HG02981 (cell line): Measurements from ENCODE around the gene FCF1.
"Not testable (repeated sequence)": the region's sequence is repeated elsewhere in the genome, so short reads cannot be mapped to it uniquely, and the experiment has no call there.

ENCODE experiments used
- ATAC-seq: cut with Tn5 transposase; IDR thresholded peaks from one replicate; pipeline ENCODE4 v1.9.1; 2021; ENCODE audit warnings: mild to moderate bottlenecking, moderate library complexity; ENCODE audit not compliant: unreplicated experiment

FCF1 gene

DNA sequence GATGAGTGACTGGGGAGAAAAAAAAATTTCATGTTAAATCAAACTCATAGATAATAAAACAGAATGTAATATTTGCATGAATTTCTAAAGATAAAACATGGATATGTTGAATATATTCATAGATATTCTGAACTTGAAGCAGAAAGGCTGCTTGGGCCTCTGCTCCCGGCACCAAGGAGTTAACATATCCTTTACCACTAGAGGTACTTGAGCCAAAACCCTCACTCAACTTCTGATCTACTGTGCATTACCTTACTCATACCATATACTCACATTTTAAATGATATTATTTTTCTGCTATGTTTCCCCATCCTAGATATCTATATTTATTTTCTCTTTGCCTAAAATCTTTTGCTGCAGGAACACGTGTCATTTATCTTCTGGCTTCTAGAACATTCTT is 15.0 kb upstream of the FCF1 start:
- no peak for ATAC-seq

GRCh38 chr14:74698465-74698864 is 14.5 kb upstream of the FCF1 start:
- no peak for ATAC-seq

- no peak for ATAC-seq
Measured at GRCh38 chr14:74702293-74702692, 10.7 kb upstream of the FCF1 start.

DNA sequence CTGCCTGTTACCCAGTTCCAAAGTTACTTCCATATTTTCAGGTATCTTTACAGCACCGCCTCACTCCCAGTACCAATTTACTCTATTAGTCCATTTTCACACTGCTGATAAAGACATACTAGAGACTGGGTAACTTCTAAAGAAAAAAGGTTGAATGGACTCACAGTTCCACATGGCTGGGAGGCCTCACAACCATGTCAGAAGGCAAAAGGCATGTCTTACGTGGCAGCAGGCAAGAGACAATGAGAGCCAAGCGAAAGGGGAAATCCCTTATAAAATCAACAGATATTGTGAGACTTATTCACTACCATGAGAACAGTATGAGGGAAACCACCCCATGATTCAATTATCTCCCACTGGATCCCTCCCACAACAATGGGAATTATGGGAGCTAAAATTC is 9.9 kb upstream of the FCF1 start:
- no peak for ATAC-seq

- no peak for ATAC-seq
Measured at GRCh38 chr14:74704656-74705055, 8.3 kb upstream of the FCF1 start.

GRCh38 chr14:74705613-74706500 is 7.1 kb upstream of the FCF1 start:
- ATAC-seq = no peak

DNA sequence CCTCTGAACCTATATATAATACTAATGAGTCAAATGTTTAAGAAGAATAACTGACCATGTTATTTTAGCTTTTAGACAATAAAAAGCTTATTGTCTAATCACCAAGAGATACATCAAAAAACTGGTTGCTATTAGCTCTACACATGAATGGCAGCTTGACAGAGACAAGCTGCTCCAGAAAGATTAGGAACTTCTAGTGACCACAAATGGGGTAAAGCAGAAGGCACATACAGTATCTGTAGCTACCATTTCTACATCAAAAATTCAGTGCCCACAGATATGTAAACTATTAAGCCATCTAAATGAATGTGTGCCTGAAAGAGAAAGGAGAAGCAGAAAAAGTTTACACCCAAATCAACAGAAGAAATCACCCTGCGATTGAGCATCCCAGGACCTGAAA is 2.5 kb upstream of the FCF1 start:
- no peak for ATAC-seq

- ATAC-seq = no peak
Measured at GRCh38 chr14:74711651-74712050, 1.3 kb upstream of the FCF1 start.

- no peak for ATAC-seq
Measured at GRCh38 chr14:74713395-74713735, 421 bp downstream of the FCF1 start.

- ATAC-seq = no peak
Measured at GRCh38 chr14:74720526-74720925, 7.6 kb downstream of the FCF1 start.

GRCh38 chr14:74723134-74723533 is 10.2 kb downstream of the FCF1 start:
- no peak for ATAC-seq

DNA sequence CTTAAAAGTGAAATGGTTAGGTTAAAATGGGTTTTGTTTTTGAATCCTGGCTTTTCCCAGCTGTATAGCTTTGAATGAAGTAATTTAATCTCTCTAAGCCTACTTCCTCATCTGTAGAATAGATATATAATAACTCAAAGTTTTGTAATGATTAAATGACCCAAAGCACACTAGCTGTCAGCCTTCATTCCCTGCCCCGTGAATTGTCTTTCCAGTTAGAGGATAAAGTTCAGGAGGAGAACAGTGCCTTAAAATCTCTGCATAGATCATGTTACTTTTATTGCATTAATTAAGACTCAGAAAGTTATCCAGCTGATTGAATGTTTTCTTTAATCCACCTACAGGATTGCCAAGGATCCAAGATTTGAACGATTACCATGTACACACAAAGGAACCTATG is 19.4 kb downstream of the FCF1 start:
- no peak for ATAC-seq

DNA sequence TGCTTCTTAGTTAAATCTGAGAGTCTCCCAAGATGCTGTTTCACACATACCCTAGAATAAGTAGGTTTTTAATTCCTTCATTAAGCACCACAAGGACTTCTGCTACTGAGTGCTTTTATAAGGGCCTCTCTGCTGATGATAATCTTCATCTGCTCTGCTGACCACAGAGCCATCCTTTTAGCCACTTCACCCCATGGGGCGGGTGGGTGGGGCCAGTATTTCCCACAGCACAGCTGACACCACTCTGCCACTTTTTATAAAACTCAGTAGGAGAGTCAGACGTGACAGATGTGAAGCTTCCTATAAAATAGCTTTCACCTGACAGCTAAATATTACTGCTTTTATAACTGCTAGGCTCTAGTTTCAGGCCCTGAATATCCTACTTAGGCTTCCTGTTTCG is 20.3 kb downstream of the FCF1 start:
- no peak for ATAC-seq

GRCh38 chr14:74735125-74735524 is 22.2 kb downstream of the FCF1 start:
- ATAC-seq = no peak

- no peak for ATAC-seq
Measured at GRCh38 chr14:74737753-74738325, 24.9 kb downstream of the FCF1 start.

DNA sequence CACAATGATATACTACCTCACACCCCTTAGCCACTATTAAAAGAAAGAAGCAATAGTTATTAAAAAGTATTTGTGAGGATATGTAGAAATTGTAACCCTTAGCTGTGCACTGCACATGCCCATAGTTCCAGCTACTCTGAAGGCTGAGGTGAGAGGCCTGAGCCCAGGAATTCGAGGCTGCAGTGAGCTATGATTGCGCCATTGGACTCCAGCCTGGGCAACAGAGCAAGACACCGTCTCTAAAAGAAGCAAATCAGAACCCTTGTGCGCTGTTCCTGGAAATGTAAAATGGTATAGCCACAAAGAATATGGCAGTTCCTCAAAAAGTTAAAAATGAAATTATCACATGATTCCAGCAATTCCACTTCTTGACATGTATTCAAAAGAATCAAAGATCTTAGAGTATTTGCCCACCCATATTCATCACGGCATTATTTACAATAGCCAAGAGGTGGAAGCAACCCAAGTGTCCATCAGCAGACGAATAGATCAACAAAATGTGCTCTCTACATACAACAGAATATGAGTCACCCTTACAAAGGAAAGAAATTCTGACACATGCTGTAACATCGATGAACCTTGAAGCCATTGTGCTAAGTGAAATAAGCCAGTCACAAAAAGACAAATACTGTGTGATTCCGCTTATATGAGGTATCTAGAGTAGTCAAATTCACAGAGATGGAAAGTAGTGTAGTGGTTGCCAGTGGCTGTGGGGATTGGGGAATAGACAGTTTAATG is 26.5 kb downstream of the FCF1 start:
- no peak for ATAC-seq

DNA sequence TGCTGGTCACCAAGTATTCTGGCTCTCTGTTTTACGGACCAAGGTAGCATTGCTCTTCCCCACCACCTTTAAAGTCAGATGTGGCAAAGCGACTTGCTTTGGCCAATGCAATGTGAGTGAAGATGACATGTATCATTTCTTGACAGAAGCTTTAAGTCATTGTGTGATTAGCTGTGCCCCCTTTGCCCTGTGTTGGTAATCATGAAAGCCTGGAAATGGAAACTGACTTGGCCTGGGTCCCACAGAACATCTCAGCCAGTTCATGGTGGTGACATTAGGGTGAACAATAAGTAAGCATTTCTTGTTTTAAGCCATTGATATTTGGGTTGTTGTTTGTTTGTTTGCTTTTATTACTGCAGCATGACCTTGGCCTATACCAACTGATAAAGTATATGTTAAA is 34.3 kb downstream of the FCF1 start:
- ATAC-seq = no peak

GRCh38 chr14:74754157-74754556 is 41.2 kb downstream of the FCF1 start:
- no peak for ATAC-seq

DNA sequence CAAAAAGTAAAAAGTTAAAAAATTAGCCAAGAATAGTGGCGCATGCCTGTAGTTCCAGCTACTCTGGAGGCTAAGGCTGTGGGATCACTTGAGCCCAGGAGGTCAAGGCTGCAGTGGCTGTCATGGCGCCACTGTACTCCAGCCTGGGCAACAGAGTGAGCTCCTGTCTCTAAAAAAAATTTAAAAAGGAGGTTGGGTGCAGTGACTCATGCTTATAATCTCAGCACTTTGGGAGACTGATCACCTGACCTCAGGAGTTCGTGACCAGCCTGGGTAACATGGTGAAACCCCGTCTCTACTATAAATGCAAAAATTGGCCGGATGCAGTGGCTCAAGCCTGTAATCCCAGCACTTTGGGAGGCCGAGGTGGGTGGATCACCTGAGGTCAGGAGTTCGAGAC is 42.0 kb downstream of the FCF1 start:
- ATAC-seq = no peak

- ATAC-seq = no peak
Measured at GRCh38 chr14:74756326-74756725, 43.4 kb downstream of the FCF1 start.

GRCh38 chr14:74758505-74758904 is 45.6 kb downstream of the FCF1 start:
- ATAC-seq = not testable (repeated sequence)
